Activated CD4-positive, alpha-beta T cell treated with anti-CD3 and anti-CD28 coated beads, Interleukin-2, amount 50 U/mL, for 1 hour (primary cell): ENCODE results near the gene BCL2.

Experiments used
- DNase-seq: peaks from one replicate; pipeline ENCODE4 v3.0.0-alpha.2; 2020

BCL2 gene

DNA sequence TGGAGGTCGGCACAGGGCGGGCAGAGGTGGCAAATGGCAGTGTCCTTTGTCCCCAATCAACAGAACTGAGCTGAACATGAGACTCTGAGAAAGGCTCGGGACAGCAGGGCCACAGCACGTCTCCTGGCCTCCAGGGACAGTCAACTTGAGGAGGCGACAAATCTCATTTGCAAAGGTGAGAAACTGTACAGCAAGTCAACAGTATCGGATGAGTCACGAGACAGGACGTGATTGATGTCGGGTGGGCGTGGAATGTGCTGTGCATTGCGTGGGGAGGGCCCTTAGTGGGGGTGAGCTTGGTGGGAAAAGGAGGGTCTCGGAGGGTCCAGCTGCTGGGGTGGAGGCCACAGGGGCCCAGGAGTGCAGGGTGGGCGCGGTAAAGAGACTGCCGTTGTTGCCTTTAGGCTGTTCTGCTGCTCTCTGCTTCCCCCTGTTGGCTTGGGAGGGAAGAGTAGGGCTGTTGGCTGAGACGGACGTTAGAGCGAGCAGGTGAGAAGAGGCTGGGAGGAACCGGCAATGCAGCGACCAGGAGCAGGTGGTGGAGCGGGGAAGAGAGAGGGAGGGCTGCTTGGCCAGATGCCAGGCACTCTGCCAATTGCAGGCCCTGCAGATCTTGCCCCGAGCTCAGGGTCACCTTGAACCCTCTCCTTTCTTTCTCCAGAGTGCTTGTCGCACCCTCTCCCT is 164.3 kb downstream of the BCL2 start:
- DNase-seq, result peak; percentile 74

DNA sequence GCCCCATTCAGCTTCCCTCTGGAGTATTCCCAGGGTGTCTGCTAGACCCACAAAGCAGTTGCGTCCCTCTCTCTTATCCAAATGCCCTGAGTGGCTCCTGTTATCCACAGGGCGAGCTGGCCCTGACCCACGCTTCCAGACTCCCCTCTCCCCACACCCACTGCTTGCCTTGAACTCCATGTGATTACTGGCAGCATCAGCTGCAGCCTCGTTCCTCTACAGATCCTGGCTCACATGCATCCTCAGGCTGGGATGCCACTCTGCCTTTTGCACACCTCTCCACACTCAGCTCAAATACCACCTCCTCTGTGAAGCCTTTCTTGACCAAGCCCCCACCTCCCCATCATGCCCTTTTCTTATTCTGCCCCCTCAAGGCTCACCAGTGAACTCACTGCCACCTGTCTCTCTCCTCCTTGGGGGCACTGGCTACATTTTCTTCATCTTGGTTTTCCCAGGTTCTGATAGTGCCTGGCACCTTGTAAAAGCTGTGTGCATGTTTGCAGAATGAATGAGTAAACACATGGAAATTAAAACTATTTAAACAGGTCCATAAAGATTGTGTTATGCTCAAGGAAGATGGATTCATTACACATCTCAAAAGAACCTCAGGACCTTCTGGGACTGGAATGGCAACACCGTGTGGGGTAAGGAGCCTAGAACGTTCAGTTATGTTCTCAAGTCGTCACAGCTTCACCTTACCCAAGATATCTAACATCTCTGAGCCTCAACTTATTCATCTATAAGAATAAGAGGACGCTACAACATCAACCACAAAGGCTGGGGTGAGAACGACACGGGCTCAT is 165.0 kb downstream of the BCL2 start:
- no peak for DNase-seq

DNA sequence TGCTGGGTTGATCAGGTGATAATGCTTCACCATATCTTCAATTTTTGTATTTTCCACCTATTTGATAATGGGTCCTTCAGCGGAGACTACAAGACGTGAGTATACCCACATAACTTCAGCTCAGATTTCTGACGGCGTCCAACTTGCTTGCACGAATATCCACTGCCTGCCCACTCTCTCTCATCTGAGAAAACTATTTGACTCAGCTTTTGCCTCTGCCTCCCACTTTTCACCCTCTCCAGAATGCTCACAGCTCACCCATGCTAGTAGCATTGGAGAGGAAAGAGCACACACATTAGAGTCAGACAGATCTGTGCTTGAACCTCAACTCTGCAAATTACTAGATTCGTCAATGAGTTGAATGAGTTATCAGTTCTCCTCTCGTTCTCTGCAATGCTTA is 166.8 kb downstream of the BCL2 start:
- DNase-seq, result no peak

DNA sequence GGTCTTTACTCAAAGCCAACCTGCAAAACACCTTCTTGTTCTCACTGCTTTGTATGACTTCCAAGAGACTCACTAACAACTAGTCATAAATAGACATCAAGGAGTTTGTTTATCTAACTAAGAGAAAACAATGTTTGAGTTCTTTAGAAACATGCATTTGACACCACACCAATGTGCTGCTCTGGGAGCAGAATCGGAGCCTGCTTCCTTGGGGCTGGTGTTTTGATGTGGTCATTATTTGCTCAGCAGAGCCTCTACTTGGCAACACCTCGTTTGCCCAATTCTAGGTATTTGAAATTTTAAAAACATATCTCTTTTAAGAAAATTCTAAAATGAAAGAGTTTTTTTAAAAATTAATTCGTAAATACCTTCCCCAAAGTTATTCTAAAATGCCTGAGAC is 167.5 kb downstream of the BCL2 start:
- no peak for DNase-seq

DNA sequence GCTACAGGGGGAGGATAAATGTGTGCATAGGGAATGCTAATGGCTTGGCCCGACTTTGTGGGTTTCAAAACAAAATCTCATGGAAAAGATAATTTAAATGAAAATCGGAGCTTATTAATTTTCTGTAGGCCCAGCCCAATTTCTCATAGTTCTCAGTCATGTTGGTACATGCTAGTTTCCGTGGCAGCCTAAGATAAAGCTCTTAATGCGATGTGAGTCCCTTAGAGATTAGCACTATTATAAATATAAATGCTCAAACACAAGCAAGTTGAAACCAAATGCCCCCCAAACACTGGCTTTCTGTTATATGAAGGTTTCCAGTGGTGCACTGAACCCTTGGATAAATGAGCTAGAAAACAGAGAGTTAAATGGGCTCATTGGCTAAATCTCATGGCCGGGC is 168.0 kb downstream of the BCL2 start:
- no peak for DNase-seq

DNA sequence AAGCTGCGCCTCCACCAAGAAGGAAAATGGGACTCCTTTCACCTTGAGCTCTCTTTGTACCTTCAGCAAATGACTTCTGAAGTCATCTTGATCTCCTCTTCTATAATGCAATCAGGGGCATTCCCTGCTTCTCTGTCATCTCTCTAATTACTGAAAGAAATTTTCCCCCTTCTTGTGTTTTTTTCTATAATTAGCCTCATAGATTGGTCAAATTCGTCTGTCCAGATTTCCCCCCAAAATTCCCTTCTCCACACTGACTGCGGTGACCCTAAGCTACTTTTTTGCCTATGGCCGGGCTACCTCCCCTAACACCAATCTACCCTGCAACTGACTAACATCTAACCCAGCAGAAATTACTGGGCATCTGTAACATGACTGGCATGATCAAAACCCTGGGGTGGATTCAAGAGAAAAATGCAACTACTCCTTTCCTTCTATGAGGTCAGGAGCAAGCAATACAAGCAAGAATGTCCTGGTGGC is 168.6 kb downstream of the BCL2 start:
- DNase-seq, result no peak

DNA sequence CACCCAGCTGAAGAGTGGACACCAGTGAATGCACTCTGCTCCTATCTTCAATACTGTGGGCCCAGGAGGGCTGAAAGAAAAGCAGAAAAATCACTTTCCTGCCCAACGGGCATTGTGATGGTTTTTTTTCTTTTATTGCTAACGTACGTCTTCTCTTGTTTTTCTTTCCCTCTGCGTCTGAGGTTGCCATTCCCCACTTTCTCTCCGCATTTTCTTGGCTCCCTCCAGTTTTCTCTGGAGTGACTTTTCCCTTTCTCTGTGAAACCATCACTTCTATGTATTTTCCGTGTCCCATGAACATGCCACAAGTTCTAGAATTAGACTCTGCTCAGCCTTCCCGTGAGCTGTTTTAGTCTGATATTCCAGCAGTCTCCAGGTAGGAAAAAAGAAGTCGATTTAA is 169.2 kb downstream of the BCL2 start:
- no peak for DNase-seq

DNA sequence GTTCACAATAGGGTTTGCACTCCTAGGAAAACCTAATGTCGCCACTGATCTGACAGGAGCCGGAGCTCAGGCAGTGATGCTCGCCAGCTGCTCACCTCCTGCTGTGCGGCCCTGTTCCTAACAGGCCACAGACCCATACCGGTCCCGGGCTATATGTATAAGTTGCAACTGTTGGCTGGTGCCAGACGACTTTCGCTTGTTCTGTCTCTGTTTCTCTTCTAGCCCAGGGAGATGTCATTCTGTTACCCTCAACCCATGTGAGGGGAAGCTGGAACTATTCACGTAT is 170.3 kb downstream of the BCL2 start:
- DNase-seq, result no peak

DNA sequence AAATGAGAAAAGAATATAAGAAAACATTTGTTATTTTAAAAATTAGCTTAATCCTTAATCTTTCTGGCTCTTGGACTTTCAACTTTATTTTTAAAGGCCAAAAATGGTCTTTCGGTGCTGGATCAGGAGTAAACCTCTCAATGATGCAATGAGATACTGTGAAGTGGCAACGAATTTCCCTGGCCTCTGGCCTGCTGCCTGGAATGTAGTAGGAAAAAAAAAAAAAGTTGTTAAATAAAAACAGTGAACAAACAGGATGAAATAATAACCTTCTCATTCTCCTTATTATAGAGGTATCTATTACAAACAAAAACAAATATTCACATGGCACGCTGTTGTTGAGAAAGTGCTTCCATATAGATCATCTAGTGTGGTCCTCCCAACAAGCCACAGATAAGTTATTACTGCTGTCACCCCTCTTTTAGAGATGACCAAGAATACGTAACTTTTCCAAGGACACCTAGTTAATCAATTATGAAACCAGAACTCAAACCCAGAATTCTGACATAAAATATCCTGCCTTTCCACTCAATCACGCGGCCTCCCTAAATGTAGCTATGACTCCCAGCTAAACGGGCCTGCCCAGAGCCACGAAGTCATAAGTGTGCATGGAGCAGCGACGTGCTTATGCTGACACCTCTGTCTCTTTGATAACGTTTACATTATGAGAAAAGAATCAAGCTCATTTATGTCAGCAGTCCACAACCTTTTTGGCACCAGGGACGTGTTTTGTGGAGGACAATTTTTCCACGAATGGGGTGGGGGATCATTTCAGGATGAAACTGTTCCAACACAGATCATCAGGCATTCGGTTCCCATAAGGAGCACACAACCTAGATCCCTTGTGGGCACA is 170.9 kb downstream of the BCL2 start:
- no peak for DNase-seq

DNA sequence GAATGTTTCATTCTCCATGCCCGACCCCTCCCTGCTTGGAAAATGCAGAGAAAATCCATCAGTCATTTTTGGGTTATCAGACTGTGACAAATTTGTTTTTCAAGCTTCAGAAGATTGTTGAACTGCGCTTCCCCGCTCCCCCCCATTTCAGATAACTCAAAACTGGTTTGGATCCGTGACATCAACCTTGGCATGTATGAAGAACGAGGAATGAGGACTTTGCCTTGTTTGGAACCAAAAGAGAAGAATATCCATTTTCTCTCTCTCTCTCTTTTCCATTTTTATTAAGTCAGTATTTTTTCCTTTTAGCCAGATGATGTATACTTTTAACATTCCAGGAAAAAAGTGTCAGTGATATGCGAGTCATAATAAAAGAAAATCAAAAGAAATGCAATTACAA is 171.6 kb downstream of the BCL2 start:
- no peak for DNase-seq

DNA sequence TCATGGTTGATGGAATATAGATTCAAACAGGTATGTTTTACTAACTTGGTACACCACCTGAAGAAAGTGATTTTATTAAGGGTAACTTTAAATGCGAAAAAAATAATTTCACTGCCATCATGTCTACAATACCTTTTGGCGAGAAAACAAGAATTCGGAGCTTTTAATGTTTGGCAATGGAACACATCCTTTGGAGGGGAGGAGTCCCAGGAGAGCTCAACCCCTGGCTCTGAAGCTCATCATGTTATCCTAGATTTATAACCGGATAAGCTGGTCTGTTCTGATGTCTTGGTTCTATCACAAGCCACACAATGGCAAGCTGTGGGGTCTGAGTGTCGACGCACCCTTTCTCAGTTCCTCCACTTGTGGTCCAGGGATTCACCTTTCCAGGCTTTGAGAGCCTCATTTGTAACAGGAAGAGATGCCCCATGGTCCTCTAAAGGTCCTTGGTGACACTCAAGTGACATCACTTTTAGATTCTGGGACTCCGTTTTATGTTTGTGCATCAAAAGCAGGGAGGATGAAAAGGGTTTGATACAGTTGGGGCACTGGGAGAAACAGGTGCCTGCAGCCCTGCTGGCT is 172.7 kb downstream of the BCL2 start:
- DNase-seq, result no peak

DNA sequence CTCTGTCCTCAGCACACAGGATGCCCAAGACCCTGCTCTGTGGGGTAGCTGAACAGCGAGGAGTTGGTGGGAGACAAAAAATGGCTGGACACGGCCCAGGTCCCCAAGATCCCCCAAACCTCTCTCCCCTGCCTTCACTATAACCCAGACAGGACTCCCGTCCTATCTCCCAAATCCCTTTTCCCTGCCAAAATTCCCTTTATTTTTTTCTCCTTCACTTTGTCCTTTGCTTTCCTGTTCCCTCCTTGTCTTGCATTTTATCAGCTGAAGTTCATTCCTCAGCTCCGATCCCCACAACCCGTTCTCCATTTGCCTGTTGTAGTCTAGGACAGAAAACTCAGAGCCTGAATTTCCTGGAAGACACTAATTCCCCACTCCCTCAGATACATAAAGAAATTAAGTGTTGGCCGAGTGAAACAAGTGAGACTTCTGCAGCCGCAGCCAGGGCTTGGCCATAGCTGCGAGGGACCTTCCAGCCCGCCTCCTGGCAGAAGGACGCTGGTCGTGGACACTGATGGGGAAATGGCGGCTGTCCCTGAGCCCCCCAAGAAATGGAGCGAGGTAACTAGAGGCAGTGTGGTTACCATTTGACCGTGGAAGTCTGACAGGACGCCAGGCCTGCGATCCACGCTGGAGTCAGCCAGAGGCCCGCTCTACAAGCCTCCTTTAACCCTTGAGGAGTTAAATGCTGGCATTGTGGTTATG is 173.6 kb downstream of the BCL2 start:
- no peak for DNase-seq

DNA sequence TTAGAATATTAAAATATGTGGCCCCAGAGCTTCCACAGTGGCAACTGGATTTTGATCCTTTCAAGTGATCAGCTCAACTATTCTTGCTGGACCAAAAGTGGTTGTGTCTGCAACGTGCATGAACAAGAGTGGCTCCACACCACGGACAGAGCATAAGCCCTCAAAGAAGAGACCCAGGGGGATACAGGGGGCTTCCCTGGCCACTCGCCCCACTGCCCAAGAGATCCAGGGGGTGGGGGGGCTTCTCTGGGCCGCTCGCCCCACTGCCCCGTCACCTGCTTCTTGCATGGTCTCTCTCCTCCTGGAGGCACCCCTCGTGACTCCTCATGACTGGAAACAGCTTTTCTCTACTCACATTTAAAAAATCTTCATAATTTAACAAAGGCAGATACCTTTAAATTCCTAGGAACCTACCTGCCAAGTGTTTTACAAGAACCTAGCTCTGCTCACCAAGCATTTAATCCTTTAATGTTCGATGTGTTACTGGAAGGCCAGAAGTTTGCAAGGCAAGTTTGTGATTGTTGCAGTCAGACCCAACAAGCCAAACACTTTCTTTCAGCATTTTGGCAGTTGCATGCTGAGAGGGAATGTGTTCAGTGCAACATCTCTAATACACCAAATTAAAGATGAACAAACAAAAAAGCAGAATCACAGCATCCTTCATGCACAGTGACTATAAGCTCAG is 174.3 kb downstream of the BCL2 start:
- DNase-seq, result no peak

DNA sequence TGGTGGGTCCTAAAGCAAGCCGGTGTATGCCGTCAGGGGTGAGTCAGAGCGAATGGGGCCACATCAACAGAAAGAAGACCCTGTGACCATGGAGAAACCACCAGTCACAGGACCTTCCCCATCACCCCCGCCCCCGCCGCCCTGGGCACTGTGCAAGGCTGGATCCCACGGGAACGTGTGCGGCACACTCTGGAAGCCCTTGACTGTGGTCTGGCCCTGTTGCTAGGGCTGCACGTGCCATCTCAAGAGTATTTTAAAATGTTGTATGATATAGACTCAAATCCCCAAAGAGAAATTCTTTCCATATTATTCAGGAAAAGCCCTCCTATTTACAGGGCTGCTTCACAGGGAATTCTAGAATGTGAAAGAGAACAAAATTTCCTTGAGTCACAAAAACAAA is 174.8 kb downstream of the BCL2 start:
- DNase-seq, result no peak

DNA sequence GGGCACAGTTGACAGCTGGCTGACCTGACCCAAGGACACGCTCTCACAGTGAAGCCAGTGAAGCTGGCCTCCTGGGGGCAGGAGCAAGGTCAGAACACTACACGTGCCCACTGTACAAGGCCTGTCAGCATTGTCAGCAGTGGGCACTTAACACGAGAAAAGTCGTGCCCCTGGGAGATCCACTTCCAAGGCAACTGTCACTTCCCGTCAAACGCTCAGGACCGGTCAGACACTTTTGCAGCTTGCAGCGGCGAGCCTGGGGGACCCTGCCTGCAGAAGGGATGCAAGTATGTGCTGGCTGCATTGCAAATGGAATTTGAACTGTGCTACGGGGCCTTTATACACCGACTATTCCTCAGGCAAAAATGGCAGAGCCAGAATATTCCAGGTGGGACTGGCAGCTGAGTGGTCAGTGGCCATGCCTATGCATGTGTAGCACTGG is 176.2 kb downstream of the BCL2 start:
- no peak for DNase-seq

DNA sequence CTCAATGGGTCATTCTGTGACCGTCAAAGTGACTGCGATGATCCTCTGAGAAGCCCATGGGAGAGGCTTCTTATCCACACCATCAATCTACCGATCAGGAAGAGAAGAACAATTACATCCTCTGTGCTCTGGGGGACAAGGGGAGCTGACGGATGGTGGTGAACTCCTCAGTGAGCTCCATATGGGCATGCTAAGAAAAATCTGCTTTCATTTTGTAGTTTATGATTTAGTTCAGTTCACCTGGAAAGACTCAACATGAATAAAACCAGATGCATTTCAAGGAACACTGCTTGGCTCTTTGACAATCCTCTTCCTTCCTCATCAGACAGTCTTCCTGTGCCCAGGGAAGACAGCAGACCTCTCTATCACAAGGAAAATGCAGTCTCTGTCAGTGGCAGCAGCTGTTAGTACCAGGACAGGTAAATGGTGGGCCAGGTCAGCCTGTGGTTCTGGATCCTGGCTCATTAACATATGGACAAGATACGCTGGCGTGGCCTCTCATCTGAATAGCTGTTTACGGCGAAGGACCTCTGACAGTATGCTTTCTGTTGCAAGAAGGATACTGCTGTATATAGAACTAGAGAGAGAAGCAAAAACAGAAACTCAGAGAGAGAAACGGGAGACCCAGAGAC is 176.9 kb downstream of the BCL2 start:
- DNase-seq, result no peak

DNA sequence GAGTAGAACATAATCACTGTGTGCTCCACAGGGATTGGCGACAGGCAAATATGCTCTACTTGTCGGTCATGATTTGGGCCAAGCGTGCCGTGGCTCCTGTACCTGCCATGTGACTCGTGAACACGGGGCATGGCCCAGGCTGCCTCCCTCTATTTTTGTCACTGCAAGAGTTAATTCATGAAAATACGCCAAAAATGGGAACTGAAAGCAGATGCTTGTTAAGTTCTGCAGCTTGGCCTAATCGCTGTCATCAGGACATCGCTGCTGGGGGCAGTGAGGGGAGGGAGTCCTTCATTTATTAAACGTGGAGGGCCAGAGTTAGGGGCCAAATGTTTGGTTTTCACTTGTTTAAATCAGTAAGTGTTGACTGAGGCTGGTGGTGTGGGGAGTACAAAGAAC is 177.8 kb downstream of the BCL2 start:
- no peak for DNase-seq

DNA sequence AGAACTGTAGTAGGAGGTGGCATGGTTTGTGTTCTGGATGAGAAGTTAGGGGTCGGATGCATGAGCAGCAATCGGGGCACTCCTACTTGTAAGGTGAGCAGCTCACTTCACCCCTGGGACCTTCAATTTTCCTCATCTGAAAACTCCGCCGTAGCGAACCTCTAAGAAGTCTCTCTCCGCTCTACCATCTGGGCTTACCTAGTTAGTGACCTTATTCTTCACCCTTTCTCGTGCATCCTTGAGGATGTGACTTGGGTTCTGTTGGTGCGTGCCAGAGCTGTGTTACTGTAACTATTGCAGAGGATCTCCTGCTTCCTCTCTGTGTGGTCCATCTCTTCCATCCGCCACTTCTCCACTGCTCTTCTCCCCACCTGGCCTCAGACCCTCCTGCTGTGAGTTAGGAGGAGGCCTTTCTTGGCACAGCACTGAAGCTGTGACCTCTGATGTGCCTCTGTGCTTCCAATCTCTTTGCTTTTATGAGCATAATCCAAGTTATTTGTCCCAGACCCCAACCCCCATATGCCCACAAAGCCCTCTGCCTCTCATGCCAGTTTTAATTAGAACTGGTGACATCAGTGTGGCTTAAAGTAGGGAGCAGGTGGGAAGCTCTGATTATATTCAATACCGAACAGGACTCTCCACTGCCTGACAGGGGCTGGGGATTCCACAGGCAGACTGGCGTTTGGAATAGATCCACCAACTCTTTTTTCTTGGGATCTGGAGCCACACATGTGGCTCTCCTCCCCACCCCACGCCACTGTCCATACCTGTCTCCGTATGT is 178.4 kb downstream of the BCL2 start:
- DNase-seq, result no peak

DNA sequence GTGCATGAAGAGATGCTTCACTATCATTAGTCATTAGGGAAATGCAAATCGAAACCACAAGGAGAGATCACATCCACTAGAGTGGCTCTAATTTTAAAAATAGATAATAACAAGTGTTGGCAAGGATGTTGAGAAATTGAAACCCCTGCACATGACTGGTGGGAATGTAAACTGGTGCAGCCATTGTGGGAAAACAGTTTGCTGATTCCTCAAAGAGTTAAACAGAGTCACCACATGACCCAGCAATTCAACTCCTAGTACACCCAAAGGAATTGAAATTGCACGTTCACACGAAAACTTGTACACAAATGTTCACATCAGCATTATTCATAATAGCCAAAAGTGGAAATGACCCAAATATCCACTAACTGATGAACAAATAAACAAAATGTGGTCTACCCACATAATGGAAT is 179.5 kb downstream of the BCL2 start:
- no peak for DNase-seq

DNA sequence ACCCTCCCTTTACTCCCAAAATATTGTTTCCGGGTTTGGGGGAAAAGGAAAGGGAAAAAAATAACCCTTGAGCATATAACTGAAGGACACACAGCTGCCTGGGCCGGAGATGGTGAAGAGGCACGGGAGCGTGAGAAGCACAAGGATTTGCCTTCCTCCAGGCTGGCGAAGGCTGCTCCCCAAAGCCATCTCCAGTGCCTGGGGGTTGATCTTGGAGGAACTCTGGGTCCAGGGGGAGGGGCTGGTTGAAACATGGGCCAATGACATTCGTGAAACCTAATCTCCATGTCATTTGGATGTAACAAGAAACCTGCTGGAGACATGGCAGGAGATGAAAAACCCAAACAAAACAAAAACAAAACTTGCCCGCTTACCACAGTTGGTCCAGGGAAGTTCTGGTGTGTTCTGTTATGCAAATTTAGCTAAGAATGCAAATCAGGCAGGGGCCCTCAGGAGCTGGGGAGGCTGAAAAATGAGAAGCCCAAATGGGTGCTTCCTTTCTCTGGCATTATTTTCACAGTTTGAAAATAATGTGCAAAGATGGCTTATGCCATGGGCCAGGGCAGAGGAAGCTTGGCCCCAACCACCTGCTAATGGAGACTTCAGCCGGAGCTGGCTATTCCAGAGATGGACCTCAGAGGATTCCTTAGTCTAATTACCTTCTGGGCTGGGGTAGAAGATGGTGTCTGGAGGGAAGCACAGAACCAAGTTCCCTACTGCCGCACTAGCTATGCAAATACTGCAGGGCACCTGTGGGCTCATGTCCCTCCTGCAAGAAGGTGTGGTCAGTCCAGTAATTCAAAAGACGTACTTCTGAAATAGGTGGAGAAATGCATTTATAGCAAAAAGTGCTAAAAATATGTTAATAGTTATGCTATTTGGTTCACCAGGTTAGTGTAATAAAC is 180.9 kb downstream of the BCL2 start:
- no peak for DNase-seq
